ENCODE measurements around the gene LUC7L3. TPM values are rescaled to one million over a fixed set of nuclear protein-coding genes. Genes with fewer than 3 reads are reported as not detected.
A peak's percentile ranks its signal among the peaks of the same experiment; 100 is the strongest.

LUC7L3 gene
- total RNA-seq, 4 donors from 2014 or later: 44.2 to 88.7 (median 55.2) TPM

DNA sequence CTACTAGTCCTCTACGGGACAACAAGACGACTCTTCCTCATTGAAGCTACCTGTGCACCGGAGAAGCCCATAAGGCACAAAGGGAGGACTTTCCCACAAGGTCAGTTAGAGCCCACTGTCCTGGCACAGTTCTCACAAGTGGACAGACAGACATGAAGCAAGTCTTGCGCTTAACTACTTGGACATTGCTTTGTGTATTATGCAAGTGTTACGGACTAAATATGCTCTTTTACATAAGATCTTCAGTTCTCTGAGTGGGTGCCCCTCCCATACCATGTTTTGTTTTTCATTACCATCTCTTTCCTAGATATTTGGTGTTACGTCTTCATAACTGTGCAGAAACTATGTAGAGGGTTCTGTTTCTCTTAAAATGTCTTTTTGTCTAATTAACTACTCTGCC is 29.8 kb downstream of the LUC7L3 start:
- ATAC-seq (ENCODE audit: low FRiP score) (peak; percentile 32), DNase-seq (ENCODE audit: low spot score) (no peak)
- TF ChIP-seq, protein P1, sequence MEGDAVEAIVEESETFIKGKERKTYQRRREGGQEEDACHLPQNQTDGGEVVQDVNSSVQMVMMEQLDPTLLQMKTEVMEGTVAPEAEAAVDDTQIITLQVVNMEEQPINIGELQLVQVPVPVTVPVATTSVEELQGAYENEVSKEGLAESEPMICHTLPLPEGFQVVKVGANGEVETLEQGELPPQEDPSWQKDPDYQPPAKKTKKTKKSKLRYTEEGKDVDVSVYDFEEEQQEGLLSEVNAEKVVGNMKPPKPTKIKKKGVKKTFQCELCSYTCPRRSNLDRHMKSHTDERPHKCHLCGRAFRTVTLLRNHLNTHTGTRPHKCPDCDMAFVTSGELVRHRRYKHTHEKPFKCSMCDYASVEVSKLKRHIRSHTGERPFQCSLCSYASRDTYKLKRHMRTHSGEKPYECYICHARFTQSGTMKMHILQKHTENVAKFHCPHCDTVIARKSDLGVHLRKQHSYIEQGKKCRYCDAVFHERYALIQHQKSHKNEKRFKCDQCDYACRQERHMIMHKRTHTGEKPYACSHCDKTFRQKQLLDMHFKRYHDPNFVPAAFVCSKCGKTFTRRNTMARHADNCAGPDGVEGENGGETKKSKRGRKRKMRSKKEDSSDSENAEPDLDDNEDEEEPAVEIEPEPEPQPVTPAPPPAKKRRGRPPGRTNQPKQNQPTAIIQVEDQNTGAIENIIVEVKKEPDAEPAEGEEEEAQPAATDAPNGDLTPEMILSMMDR (IDR thresholded peaks at IDR 0.05): no peak

DNA sequence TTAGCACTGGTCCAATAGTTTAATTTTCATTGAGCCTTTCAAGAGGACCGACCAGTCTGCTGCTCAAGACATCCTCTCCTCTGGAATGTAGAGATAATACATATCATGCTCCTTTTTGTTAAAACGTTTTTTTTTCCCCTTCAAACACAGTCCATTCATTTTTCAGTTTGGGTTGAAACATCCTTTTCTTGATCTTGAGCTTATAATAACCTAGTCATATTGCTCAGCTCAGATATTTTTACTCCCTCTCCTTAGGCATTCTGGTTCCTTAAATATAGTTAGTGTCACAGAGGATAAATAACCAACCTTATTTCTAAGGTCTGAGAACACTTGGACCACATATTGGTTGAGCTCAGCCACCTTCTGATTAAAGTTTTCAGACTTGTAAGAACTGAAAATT is 35.1 kb downstream of the LUC7L3 start:
- ATAC-seq (ENCODE audit: low FRiP score): no peak
- DNase-seq (ENCODE audit: low spot score): no peak
- TF ChIP-seq, protein P1 (IDR thresholded peaks at IDR 0.05): no peak

DNA sequence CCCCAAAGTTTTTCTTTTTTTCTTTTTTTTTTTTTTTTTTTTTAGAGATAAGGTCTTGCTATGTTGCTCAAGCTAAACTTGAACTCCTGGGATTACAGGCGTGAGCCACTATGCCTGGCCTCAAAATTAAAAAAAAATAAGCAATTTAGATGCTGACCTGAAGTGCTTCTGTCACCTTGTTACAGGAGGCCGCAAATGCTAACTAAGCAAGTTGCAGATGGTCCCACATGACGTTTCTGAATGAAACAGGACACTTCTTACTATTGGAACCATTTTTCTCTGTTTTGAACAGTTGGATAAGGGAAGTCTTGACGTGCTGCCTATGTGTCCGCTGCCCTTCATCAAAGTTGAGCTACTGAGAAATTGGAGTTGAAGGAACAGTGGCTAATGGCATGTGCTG is 39.1 kb downstream of the LUC7L3 start:
- no peak for DNase-seq (ENCODE audit: low spot score)
- TF ChIP-seq, protein P1 (IDR thresholded peaks at IDR 0.05): no peak
- no peak for ATAC-seq (ENCODE audit: low FRiP score)

DNA sequence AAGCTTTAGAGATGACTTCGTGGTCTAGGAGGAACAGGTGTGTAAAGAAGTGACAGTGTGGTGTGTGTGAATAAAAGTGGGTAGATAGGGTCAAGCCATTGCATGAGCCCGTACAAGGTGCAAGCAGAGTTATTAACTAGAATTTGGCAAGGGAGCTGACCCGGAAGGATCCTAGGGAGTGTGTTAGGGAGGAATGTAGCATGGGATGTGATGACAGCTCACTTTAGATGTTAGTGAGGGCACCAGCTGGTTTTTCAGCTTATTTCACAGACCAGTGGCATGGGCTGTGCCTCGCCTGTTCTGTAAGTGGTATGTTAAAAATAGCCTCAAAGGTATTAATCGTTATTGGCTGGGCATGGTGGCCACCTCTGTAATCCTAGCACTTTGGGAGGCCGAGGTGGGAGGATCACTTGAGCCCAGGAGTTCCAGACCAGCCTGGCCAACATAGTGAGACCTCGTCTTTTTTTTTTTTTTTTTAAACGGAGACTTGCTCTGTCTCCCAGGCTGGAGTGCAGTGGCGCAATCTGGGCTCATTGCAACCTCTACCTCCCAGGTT is 39.7 kb downstream of the LUC7L3 start:
- no peak for DNase-seq (ENCODE audit: low spot score)
- TF ChIP-seq, protein P1 (IDR thresholded peaks at IDR 0.05): no peak
- ATAC-seq (ENCODE audit: low FRiP score): peak; percentile 15

DNA sequence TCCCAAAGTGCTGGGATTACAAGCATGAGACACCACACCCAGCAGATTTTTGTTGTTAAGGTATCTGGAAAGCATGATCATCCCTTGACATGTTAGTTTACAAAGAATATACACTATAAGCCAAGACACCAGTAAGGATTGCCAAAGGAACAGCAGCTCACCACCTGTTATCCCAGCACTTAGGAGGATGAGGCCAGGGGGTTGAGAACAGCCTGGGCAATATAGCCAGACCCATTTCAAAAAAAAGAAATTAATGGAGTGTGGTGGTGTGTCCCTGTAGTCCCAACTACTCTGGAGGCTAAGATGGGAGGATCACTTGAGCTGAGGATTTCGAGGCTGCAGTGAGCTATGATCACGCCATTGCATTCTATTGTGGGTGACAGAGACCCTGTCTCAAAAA is 42.8 kb downstream of the LUC7L3 start:
- ATAC-seq (ENCODE audit: low FRiP score) (no peak), DNase-seq (ENCODE audit: low spot score) (no peak)
- TF ChIP-seq, protein P1 (IDR thresholded peaks at IDR 0.05): no peak

DNA sequence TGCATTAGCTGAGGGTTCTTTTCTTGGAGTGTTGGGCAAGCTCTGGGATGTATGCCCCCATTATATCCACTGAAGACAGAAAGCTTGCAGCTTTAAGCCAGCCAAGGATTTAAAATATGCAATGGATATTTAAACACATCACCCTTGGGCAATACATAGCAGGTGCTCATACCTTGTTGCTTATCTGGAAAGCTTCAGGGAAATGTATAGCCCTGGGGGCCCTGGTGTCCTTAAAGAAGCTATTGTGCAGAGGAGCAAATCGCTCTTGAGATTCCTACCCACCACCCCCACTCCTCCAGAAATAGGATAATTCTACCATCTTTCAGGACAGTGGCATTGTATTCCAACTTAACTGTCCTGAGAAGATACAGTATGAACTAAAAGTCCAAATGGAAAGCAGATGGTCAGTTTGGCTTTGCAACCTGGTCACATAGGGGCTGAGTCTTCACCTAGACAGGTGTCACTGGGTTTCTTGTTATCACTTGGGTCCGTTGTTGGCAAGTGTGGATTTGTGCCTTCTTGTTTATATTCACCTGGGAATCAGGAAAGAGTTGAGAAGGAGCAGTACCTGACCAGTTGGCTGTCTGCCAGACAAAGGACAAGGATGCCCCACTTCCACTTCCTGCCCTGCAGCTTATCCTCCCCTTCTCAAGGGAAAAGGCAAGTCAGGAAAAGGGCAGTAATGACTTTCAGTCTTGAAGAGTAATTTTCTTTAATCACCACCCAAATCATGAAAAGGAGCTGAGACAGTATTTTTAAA is 44.5 kb downstream of the LUC7L3 start:
- DNase-seq (ENCODE audit: low spot score) (no peak), ATAC-seq (ENCODE audit: low FRiP score) (no peak)
- TF ChIP-seq, protein P1 (IDR thresholded peaks at IDR 0.05): no peak

DNA sequence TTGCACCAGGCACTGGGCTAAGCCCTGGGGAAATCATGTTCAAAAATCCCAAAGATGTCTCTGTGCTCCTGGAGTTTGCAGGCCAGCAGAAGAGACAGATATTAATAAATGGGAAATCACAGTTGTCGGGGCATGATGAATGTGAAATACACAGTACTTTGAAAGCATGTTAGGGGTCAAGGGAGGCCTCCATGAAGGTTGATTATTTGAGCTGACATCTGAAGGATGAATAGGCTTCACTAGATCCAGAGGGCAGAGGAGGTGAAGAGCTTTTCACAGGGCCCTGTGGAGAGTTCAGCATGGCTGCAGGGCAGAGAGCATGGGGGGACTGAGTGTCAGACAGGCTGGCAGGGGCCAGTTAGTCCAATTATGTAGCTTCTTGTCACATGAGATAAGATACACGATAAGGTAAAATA is 45.3 kb downstream of the LUC7L3 start:
- ATAC-seq (ENCODE audit: low FRiP score) (no peak), DNase-seq (ENCODE audit: low spot score) (no peak)
- TF ChIP-seq, protein P1 (IDR thresholded peaks at IDR 0.05): no peak
